Measurements from ENCODE around the gene CD44.

Gene CD44

GRCh38 chr11:35262056-35262455, 123.1 kb downstream of the CD44 start:
- no peak for DNase-seq (ENCODE audit: low read depth)

DNA sequence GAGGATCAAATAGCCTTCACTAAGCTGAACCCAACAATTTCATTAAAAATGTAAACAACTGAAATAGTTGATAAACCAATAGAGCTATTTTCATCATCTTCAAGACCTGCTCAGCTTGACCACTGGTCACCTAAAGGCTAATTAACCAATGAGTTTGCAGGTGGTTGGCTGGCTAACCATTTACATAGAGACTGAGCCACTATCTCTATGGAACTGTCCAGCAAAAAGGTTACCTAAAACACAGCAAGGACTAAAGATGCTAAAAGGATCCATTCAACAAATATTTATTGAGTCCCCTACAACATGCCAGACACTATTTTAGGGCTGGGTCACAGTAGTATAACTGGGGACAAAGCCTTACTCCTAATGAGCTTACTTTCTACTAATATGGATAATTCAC, 123.8 kb downstream of the CD44 start:
- DNase-seq (ENCODE audit: low read depth) = no peak

- DNase-seq (ENCODE audit: low read depth) = no peak
Observed at GRCh38 chr11:35265755-35266454, 126.9 kb downstream of the CD44 start.

DNA sequence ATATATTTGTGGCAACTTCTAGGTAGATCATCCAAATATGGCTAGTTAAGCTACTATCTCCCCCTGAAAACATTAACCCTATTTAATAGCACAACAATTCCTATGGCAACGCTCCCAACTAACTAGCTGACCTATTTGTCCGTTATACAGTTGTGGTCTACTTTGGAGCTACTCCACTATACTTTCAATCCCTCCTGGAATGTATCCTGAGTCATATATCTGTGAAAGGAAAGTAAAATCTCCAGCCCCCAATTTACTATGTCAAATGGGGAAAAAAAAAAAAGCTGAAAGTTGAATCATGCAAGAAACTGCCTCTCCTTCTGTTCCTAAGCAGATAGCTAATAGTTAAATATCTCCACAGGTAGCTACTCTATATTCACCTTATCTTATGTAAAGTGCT, 128.5 kb downstream of the CD44 start:
- DNase-seq (ENCODE audit: low read depth) = no peak

- no peak for DNase-seq (ENCODE audit: low read depth)
Observed at GRCh38 chr11:35270342-35270741, 131.4 kb downstream of the CD44 start.

DNA sequence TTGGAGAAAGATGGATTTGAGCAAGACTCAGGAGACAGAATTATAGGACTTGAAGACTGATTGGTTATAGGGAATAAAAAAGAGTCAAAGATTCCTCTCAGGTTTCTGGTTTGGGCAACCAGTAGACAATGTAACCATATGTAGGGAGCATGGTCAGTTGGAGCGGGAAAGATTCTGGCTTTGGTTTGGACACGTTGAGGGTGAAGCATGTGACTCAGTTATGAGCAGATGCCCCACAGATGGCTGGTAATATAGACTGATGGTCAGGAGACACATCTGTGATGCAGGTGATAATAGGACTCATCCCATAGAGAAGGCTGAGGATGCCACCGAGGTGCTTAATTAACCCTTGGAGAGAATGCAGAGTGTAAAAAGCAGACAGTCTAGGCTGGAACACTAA, 132.1 kb downstream of the CD44 start:
- no peak for DNase-seq (ENCODE audit: low read depth)

- peak; percentile 9 for DNase-seq (ENCODE audit: low read depth)
Observed at GRCh38 chr11:35272391-35272902, 133.5 kb downstream of the CD44 start.

- no peak for DNase-seq (ENCODE audit: low read depth)
Observed at GRCh38 chr11:35274909-35275785, 136.2 kb downstream of the CD44 start.

GRCh38 chr11:35275786-35276170, 136.8 kb downstream of the CD44 start:
- no peak for DNase-seq (ENCODE audit: low read depth)

DNA sequence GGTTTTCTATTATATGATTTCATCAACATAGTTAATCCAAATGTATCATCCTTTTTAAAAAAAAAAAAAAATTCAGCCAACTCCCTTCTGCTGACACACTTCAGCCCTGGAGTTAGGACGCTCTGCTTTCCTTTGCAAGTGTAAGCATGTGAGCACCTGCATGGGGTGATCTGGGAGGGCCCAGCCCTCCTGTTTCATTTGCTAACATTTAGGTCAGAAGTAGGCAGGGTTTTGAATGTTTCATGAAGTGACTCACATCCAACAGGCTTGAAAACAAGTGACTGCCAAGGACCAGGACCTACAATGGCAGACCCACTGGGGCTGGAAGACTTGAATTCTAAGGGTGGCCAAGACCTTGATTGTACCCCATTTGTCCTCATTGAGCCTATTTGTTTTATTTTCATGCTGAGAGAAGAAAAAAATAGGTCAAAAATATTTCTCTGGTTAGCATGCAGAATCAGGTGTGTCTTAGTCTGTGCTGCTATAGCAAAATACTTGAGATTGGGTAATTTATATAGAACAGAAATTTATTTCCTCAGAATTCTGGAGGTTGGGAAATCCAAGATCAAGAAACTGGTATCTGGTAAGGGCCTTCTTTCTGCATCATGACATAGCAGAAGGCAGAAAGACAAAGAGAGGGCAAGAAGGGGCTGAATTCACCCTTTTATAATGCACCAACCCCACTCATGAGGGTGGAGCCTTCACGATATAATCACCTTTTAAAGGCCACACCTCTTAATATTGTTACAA, 137.6 kb downstream of the CD44 start:
- DNase-seq (ENCODE audit: low read depth) = no peak

GRCh38 chr11:35277827-35278226, 138.9 kb downstream of the CD44 start:
- no peak for DNase-seq (ENCODE audit: low read depth)

DNA sequence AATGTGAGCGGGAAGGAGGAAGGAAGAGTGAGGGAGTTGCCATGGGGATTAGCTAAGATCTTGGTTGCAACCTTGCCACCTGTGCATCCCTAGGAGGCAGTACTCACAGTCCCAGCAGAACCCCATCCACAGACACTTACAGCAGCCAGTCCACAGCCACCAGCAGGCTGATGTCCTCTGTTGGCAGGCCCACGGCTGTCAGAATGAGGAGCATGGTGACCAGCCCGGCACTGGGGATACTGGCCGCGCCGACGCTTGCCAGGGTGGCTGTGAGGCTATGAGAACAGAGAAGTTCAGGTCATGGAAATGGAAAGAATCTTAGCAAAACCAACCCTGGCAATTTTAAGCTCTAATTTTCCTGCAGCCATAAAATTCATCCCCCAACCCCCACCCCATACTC, 141.8 kb downstream of the CD44 start:
- no peak for DNase-seq (ENCODE audit: low read depth)

GRCh38 chr11:35281169-35281688, 142.3 kb downstream of the CD44 start:
- no peak for DNase-seq (ENCODE audit: low read depth)

All from stimulated activated CD4-positive, alpha-beta T cell treated with anti-CD3 and anti-CD28 coated beads, Interleukin-2, amount 100 ng/mL, for 4 hours (primary cell).